GM10266 (cell line): Measurements from ENCODE around the gene PRKCA.

Experiments used
- DNase-seq: peaks from one replicate; pipeline ENCODE4 v3.0.0; 2012; ENCODE audit errors: extremely low spot score
- CTCF ChIP-seq: IDR thresholded peaks from 2 replicates; pipeline ENCODE4 v1.5.1; 2012; ENCODE audit warnings: mild to moderate bottlenecking, low read depth; ENCODE audit not compliant: control insufficient read depth, insufficient read depth; ENCODE audit errors: missing control alignments

The PRKCA gene

DNA sequence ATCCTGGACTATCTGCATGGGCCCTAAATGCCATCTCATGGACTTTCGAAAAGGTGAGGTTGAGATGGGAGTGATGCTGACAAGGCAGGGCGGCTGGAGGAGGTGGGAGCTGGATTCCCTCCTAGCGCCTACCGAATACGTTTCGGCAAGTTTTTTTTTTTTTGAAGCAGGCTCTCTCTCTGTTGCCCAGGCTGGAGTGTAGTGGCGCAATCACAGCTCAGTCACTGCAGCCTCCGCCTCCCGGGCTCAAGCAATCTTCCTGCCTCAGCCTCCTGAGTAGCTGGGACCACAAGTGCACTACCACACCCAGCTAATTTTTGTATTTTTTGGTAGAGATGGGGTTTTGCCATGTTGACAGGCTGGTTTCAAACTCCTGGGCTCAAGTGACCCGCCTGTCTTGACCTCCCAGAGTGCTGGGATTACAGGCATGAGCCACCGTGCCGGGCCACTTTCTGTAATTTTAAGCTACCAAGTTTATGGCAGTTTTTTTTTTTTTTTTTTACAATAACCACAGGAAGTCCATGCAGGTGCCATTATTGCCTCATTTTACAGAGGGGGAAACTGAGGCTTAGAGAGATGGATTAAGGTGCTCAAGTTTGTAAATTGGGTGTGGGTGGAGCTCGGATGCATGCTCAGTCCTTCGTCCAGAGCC lies 246.4 kb downstream of the PRKCA start:
- TF ChIP-seq CTCF = no peak
- DNase-seq = no peak

DNA sequence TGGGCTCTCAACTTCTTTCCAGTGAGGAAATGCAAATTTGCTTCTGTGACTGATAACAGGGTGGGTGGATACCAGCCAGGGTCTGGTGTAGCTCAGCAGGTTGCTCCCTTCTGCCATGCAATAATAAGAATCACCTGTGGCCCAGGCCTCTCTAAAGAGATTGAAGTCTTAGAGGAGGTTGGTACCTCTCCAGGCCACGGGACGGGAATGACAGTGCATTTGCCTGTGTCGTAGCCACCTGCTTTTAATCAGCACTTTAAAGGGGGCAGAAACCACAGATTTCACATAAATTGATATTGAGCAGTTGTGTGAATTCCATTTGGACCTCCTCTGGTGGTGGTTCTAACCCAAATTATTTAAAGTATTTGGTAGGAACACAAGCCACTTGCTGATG lies 246.9 kb downstream of the PRKCA start:
- no peak for DNase-seq
- no peak for TF ChIP-seq CTCF

DNA sequence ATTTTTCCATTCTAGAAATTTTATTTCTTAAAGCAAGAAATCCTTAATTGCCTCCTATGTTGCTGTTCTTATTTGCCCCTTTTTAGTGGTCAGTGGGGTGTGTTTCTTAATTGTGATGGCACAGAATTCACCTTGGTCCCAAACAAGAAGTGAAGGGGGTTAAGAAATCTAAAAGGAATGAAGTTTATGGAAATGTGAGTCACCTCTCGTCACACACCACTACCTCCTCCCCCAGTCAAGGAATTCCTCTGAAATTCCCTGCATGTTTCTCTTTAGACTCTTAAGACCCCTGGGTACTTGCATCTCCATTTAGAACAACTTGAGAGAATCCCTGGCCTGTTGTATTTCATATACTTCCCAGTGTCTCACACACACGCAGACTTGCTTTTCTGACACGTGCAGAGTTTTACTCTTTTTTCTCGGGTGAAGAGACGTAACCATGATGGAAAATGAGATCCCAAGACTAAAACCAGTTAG lies 247.4 kb downstream of the PRKCA start:
- DNase-seq = no peak
- no peak for TF ChIP-seq CTCF

GRCh38 chr17:66551839-66552238 lies 249.4 kb downstream of the PRKCA start:
- DNase-seq = no peak
- no peak for TF ChIP-seq CTCF

DNA sequence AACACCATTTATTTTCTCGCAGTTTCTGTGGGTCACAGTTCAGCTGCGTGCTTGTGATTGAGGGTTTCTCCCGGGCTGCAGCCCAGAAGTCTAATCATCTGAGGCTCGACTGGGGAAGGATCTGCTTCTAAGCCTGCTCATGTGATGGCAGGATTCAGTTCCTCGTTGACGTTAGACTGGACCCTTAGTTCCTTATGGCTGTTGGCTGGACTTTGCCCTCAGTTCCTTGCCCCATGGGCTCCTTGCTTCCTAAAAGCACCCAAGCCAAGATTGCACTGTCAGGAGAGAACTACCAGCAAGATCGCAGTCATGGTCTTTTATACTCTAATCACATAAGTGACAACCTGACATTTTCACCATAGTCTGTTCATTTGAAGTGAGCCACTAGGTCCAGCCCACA lies 250.0 kb downstream of the PRKCA start:
- DNase-seq = no peak

GRCh38 chr17:66555605-66556004 lies 253.2 kb downstream of the PRKCA start:
- no peak for TF ChIP-seq CTCF
- DNase-seq = no peak

More for the DNA sequence above, 250.0 kb downstream of the PRKCA start:
- TF ChIP-seq CTCF = no peak

DNA sequence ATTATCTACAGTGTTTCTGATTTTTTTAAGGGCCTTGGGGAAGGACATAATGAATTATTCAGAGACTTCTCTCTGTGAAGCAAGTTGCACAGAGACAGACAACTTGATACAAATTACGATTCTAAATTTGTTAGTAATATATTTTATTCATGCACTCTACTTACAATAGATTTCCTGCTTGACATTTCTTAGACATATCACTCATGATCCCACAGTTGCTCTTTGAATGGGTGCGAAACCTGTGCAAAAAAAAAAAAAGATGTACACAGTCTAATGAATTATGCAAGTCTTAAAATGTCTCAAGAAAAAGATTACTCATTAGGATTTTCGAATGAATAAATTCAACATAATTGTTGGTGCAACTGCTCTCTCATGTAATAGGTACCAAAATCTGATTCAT lies 254.8 kb downstream of the PRKCA start:
- DNase-seq = no peak
- TF ChIP-seq CTCF = no peak
